ENCODE results near the gene KCNMB4. TPM values are rescaled to one million over a fixed set of nuclear protein-coding genes. Genes with fewer than 3 reads are reported as not detected.
A peak's percentile ranks its signal among the peaks of the same experiment; 100 is the strongest.

KCNMB4 gene
- total RNA-seq (2021; ENCODE audit: unreplicated experiment), result 0.13 TPM
- polyA plus RNA-seq (2012; ENCODE audit: insufficient read length), result not detected
- Bru-seq, nascent RNA, result percentile 22 among the genes with signal in this experiment
- BruChase-seq, experiment 1, labeled RNA remaining after a 2-hour chase, result percentile 23 among the genes with signal in this experiment
- BruChase-seq, experiment 2, labeled RNA remaining after a 6-hour chase, result percentile 18 among the genes with signal in this experiment
- long read RNA-seq, full-length matches to known transcripts, result 1 of 1 reads
- long read RNA-seq, partial matches to known transcripts, result 0 of 1 reads
- long read RNA-seq, other reads (novel, unspliced or antisense), result 0 of 1 reads

GRCh38 chr12:70365648-70366518 is at the start of gene KCNMB4:
Gene KCNMB4 (plus strand): TSS chr12:70366290. CDS start chr12:70366735, 445 bp downstream.
- no TSS peak for BruUV-seq (replicated peaks)
- H3K4me1 ChIP-seq (ENCODE audit: control insufficient read depth, insufficient read depth, low read length), result no peaks in the 10 kb centered on the region
- no peaks in the 10 kb centered on the region; the same call in 1 of the 2 replicates for H3K36me3 ChIP-seq (ENCODE audit: control insufficient read depth, insufficient read depth, low read length)
- TF ChIP-seq POLR2AphosphoS5 (IDR thresholded peaks at IDR 0.05; ENCODE audit: low read depth, low read length) (no peak), SIN3A (IDR thresholded peaks at IDR 0.05; ENCODE audit: borderline replicate concordance, insufficient read depth, low read depth, low read length) (0 out of 2 replicates have a peak, but pooled peaks have one; percentile 79)
- H3K9me3 ChIP-seq (ENCODE audit: control insufficient read depth, insufficient read depth, low read depth, low read length), result no peaks in the 10 kb centered on the region
- in situ Hi-C loops (cut with HindIII; ENCODE audit: low pct_unique_long_range_greater_than_20kb, low sequenced_read_pairs), result no loop called here
- peak; percentile 89 for ATAC-seq
- intact Hi-C loops (cut with micrococcal nuclease; ENCODE audit: unreplicated experiment), result loop anchor here (5.0 kb wide), 1 partner anchor 211 kb away; no protein-coding TSS in a partner anchor
- no peak within 1 kb of the TSS for H3K27ac ChIP-seq (ENCODE audit: low read length)
- ChIA-PET POLR2A (no interaction called here), CTCF (no interaction called here)
- no peak for DNase-seq (ENCODE audit: low read depth, low spot score)
- H3K27me3 ChIP-seq (ENCODE audit: control insufficient read depth, insufficient read depth, low read length), result peaks cover 37% of the 10 kb centered on the region
- peak within 1 kb of the TSS; percentile 55 to 67 for H3K4me3 ChIP-seq (ENCODE audit: low read depth in 2 of 2, low read length in 2 of 2)

- no TSS peak for BruUV-seq (replicated peaks)
- ChIA-PET CTCF (no interaction called here), POLR2A (no interaction called here)
- ATAC-seq, result no peak
- Histone ChIP-seq H3K9me3 (ENCODE audit: control insufficient read depth, insufficient read depth, low read depth, low read length) (no peaks in the 10 kb centered on the region), H3K27me3 (ENCODE audit: control insufficient read depth, insufficient read depth, low read length) (no peaks in the 10 kb centered on the region), H3K27ac (ENCODE audit: low read length) (no peak overlapping the region), H3K4me1 (ENCODE audit: control insufficient read depth, insufficient read depth, low read length) (no peaks in the 10 kb centered on the region), H3K36me3 (ENCODE audit: control insufficient read depth, insufficient read depth, low read length) (peaks cover 5% of the 10 kb centered on the region), H3K4me3 (ENCODE audit: low read depth in 2 of 2, low read length in 2 of 2) (no peak overlapping the region)
- intact Hi-C loops (cut with micrococcal nuclease; ENCODE audit: unreplicated experiment) (no loop called here), in situ Hi-C loops (cut with HindIII; ENCODE audit: low pct_unique_long_range_greater_than_20kb, low sequenced_read_pairs) (no loop called here)
- TF ChIP-seq, protein P1, sequence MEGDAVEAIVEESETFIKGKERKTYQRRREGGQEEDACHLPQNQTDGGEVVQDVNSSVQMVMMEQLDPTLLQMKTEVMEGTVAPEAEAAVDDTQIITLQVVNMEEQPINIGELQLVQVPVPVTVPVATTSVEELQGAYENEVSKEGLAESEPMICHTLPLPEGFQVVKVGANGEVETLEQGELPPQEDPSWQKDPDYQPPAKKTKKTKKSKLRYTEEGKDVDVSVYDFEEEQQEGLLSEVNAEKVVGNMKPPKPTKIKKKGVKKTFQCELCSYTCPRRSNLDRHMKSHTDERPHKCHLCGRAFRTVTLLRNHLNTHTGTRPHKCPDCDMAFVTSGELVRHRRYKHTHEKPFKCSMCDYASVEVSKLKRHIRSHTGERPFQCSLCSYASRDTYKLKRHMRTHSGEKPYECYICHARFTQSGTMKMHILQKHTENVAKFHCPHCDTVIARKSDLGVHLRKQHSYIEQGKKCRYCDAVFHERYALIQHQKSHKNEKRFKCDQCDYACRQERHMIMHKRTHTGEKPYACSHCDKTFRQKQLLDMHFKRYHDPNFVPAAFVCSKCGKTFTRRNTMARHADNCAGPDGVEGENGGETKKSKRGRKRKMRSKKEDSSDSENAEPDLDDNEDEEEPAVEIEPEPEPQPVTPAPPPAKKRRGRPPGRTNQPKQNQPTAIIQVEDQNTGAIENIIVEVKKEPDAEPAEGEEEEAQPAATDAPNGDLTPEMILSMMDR (IDR thresholded peaks at IDR 0.05), result no peak
- TF ChIP-seq POLR2AphosphoS5 (IDR thresholded peaks at IDR 0.05; ENCODE audit: low read depth, low read length), result no peak
- TF ChIP-seq SIN3A (IDR thresholded peaks at IDR 0.05; ENCODE audit: borderline replicate concordance, insufficient read depth, low read depth, low read length), result no peak
- DNase-seq (ENCODE audit: low read depth, low spot score), result no peak
Observed at GRCh38 chr12:70317781-70318180, 48.3 kb upstream of the KCNMB4 start.

DNA sequence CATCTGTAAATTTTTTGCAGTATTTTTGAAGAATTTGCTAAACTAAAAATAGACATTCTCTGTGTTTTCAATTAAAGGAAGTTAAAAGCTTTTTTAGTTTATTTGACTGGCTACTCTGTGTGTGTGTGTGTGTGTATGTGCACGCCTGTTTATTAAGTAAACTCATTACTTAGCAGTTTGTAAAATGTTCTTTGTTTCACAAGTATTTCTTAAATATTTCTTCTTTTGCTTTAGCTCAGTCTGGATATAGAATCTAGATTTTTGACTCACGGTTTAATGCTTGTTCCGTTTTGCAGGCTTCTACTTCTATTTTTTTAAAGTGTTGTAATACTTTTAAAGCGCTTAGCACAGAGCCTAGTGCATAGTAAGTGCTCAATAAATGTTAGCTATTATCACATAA is 46.5 kb upstream of the KCNMB4 start:
- Histone ChIP-seq H3K9me3 (ENCODE audit: control insufficient read depth, insufficient read depth, low read depth, low read length) (no peaks in the 10 kb centered on the region), H3K4me3 (ENCODE audit: low read depth in 2 of 2, low read length in 2 of 2) (no peak overlapping the region), H3K27ac (ENCODE audit: low read length) (no peak overlapping the region), H3K27me3 (ENCODE audit: control insufficient read depth, insufficient read depth, low read length) (no peaks in the 10 kb centered on the region), H3K4me1 (ENCODE audit: control insufficient read depth, insufficient read depth, low read length) (no peaks in the 10 kb centered on the region), H3K36me3 (ENCODE audit: control insufficient read depth, insufficient read depth, low read length) (peaks cover 6% of the 10 kb centered on the region)
- ATAC-seq (no peak), DNase-seq (ENCODE audit: low read depth, low spot score) (no peak)
- in situ Hi-C loops (cut with HindIII; ENCODE audit: low pct_unique_long_range_greater_than_20kb, low sequenced_read_pairs) (no loop called here), intact Hi-C loops (cut with micrococcal nuclease; ENCODE audit: unreplicated experiment) (no loop called here)
- CTCF ChIA-PET, result no interaction called here
- TF ChIP-seq SIN3A (IDR thresholded peaks at IDR 0.05; ENCODE audit: borderline replicate concordance, insufficient read depth, low read depth, low read length) (no peak), POLR2AphosphoS5 (IDR thresholded peaks at IDR 0.05; ENCODE audit: low read depth, low read length) (no peak), TCF7L2 (IDR thresholded peaks at IDR 0.05; ENCODE audit: low read depth, low read length) (no peak)
- TF ChIP-seq, protein P1 (IDR thresholded peaks at IDR 0.05), result no peak
- TF ChIP-seq, protein P2, sequence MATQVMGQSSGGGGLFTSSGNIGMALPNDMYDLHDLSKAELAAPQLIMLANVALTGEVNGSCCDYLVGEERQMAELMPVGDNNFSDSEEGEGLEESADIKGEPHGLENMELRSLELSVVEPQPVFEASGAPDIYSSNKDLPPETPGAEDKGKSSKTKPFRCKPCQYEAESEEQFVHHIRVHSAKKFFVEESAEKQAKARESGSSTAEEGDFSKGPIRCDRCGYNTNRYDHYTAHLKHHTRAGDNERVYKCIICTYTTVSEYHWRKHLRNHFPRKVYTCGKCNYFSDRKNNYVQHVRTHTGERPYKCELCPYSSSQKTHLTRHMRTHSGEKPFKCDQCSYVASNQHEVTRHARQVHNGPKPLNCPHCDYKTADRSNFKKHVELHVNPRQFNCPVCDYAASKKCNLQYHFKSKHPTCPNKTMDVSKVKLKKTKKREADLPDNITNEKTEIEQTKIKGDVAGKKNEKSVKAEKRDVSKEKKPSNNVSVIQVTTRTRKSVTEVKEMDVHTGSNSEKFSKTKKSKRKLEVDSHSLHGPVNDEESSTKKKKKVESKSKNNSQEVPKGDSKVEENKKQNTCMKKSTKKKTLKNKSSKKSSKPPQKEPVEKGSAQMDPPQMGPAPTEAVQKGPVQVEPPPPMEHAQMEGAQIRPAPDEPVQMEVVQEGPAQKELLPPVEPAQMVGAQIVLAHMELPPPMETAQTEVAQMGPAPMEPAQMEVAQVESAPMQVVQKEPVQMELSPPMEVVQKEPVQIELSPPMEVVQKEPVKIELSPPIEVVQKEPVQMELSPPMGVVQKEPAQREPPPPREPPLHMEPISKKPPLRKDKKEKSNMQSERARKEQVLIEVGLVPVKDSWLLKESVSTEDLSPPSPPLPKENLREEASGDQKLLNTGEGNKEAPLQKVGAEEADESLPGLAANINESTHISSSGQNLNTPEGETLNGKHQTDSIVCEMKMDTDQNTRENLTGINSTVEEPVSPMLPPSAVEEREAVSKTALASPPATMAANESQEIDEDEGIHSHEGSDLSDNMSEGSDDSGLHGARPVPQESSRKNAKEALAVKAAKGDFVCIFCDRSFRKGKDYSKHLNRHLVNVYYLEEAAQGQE (IDR thresholded peaks at IDR 0.05; ENCODE audit: insufficient read depth in 1 of 2, low read depth in 2 of 2, low read length in 1 of 2), result no peak
- BruUV-seq (replicated peaks), result no TSS peak
- POLR2A ChIA-PET, result no interaction called here
